Caco-2 (cell line): ENCODE data around the gene MT1X. TPM values are rescaled to one million over a fixed set of nuclear protein-coding genes. Genes with fewer than 3 reads are reported as not detected.

Source experiments
- BruUV-seq: library from RNA; stranded (reverse); fragments of 400-500 nt; replicated peaks from 2 replicates; lab custom pipeline; 2021; lab: Mats Ljungman, UMichigan
- CTCF ChIA-PET: fragments of 300-600 bp; sonication (Branson Sonifier 250); formaldehyde crosslinking; loops from one replicate; lab custom pipeline; 2022; ENCODE audit warnings: antibody characterized with exemption; lab: Charles Lee
- POLR2A ChIA-PET: fragments of 300-600 bp; sonication (Branson Sonifier 250); formaldehyde crosslinking; loops from one replicate; lab custom pipeline; 2022; ENCODE audit warnings: antibody characterized with exemption; lab: Charles Lee
- DNase-seq, 2 experiments: peaks; one replicate each; pipeline versions ENCODE4 v3.0.0 to v3.0.0-alpha.2; 2020 to 2022
- H3K27me3 ChIP-seq: replicated peaks from 2 replicates; pipeline ENCODE4 v1.6.0; 2011; ENCODE audit warnings: low read length; ENCODE audit not compliant: control insufficient read depth, insufficient read depth
- H3K36me3 ChIP-seq: 2 replicates; pipeline ENCODE4 v1.5.1; 2011; ENCODE audit warnings: low read length; ENCODE audit not compliant: control insufficient read depth, insufficient read depth
- H3K4me1 ChIP-seq: fragments of 250-450 bp; sonication (Bioruptor Pico); 2 replicates; pipeline ENCODE4 v1.5.1; 2020; ENCODE audit warnings: mild to moderate bottlenecking
- H3K4me3 ChIP-seq: 2 replicates; pipeline ENCODE4 v1.5.1; 2011; ENCODE audit warnings: low read depth, mild to moderate bottlenecking, control low read depth, low read length
- H3K9me3 ChIP-seq: fragments of 250-450 bp; sonication (Bioruptor Pico); 2 replicates; pipeline ENCODE4 v1.5.1; 2020; ENCODE audit warnings: mild to moderate bottlenecking, moderate library complexity
- H3K27ac Mint-ChIP-seq: one replicate; pipeline ENCODE4 v1.8.0; 2022; ENCODE audit warnings: mixed read lengths; ENCODE audit not compliant: unreplicated experiment
- H3K27me3 Mint-ChIP-seq: one replicate; pipeline ENCODE4 v1.8.0; 2022; ENCODE audit warnings: mixed read lengths; ENCODE audit not compliant: insufficient read depth, unreplicated experiment
- H3K36me3 Mint-ChIP-seq: one replicate; pipeline ENCODE4 v1.8.0; 2022; ENCODE audit warnings: mild to moderate bottlenecking, mixed read lengths; ENCODE audit not compliant: insufficient read depth, unreplicated experiment
- H3K4me1 Mint-ChIP-seq: one replicate; pipeline ENCODE4 v1.8.0; 2022; ENCODE audit warnings: low read depth, mixed read lengths; ENCODE audit not compliant: unreplicated experiment
- H3K4me3 Mint-ChIP-seq: one replicate; pipeline ENCODE4 v1.8.0; 2022; ENCODE audit warnings: mild to moderate bottlenecking, moderate library complexity, mixed read lengths; ENCODE audit not compliant: unreplicated experiment
- H3K9me3 Mint-ChIP-seq: one replicate; pipeline ENCODE4 v1.8.0; 2022; ENCODE audit warnings: mixed read lengths; ENCODE audit not compliant: unreplicated experiment
- intact Hi-C: fragments of 100-400 bp; cut with micrococcal nuclease; formaldehyde crosslinking; loops from one replicate; pipeline ENCODE4 v1.10.0; 2022; ENCODE audit not compliant: unreplicated experiment
- total RNA-seq: library from RNA; stranded (reverse); gene quantifications from 2 replicates; pipeline ENCODE4 v1.2.3, GENCODE V29; 2022
- TF ChIP-seq, protein P1 (sequence below), 2 experiments: fragments of 200-600 bp in 1 of 2; IDR thresholded peaks; 1 replicate in 1 of 2; 2 replicates in 1 of 2; pipeline versions ENCODE4 v1.5.1 to v1.8.0; 2011 to 2022; ENCODE audit warnings: antibody characterized with exemption in 1 of 2, control low read depth in 1 of 2, inconsistent platforms in 1 of 2, low read depth in 1 of 2, low read length in 1 of 2, mild to moderate bottlenecking in 1 of 2, moderate library complexity in 1 of 2; ENCODE audit not compliant: insufficient read depth in 1 of 2, severe bottlenecking in 1 of 2, unreplicated experiment in 1 of 2

The MT1X gene
- total RNA-seq, 1 experiment from 2014 or later, result 18.3 TPM

DNA sequence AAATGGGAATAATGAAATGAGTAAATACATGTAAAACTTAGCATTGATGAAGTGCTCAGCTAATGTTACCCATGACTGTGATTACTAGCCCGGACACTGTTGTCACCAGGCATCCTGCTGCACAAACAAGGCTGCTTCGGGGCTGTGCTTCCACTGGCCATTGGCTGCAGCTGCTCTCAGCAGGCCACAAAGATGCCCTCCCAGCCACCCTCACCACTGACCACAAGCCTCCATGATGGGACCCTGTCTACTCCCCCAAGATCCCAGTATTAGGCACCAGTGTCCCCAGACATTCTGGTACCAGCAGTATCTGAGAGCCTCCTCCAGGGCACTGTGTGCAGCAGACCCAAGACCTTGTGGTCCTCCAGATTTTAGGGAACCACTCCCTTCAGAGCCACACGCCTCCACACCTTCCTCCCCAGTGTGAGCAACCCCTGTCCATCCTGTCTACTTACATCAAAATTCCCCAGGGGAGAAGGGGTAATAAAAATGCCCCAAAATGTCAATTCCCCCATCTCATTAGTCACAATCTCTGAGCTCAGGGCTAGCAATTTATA is 28.0 kb downstream of the MT1X start:
- no peaks in the 10 kb centered on the region for H3K9me3 ChIP-seq
- Mint-ChIP-seq H3K4me1 (no peaks in the 10 kb centered on the region), H3K27me3 (peaks cover 8% of the 10 kb centered on the region), H3K9me3 (no peaks in the 10 kb centered on the region), H3K4me3 (no peak overlapping the region), H3K27ac (no peak overlapping the region), H3K36me3 (no peaks in the 10 kb centered on the region)
- no peak for DNase-seq
- no peaks in the 10 kb centered on the region for H3K4me1 ChIP-seq
- TF ChIP-seq, protein P1, sequence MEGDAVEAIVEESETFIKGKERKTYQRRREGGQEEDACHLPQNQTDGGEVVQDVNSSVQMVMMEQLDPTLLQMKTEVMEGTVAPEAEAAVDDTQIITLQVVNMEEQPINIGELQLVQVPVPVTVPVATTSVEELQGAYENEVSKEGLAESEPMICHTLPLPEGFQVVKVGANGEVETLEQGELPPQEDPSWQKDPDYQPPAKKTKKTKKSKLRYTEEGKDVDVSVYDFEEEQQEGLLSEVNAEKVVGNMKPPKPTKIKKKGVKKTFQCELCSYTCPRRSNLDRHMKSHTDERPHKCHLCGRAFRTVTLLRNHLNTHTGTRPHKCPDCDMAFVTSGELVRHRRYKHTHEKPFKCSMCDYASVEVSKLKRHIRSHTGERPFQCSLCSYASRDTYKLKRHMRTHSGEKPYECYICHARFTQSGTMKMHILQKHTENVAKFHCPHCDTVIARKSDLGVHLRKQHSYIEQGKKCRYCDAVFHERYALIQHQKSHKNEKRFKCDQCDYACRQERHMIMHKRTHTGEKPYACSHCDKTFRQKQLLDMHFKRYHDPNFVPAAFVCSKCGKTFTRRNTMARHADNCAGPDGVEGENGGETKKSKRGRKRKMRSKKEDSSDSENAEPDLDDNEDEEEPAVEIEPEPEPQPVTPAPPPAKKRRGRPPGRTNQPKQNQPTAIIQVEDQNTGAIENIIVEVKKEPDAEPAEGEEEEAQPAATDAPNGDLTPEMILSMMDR (IDR thresholded peaks at IDR 0.05; ENCODE audit: insufficient read depth in 1 of 2, low read depth in 1 of 2, low read length in 1 of 2, severe bottlenecking in 1 of 2, unreplicated experiment in 1 of 2), result no peak
- no peaks in the 10 kb centered on the region for H3K27me3 ChIP-seq
- ChIA-PET CTCF (no interaction called here), POLR2A (interaction anchor here (0.5 kb wide), 1 partner anchor 1418 kb away, joined by 6 read pairs; no protein-coding TSS in a partner anchor)
- no TSS peak for BruUV-seq
- H3K36me3 ChIP-seq, result no peaks in the 10 kb centered on the region
- no peak overlapping the region for H3K4me3 ChIP-seq
- intact Hi-C loops, result no loop called here

DNA sequence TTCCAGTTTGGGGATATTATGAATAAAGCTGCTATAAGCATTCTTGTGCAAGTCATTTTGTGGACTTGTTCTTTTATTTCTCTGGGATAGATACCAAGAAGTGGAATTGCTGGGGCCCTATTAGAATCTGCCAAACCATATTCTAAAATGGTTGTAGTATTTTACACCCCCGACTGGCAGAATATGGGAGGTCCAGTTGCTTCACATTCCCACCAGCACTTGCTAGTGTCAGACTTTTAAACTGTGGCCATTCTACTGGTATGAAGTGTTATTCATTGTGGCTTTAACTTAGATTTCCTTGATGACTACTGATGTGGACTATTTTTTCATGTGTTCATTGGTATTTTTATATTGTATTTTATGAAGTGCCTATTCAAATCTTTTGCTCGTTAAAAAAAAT is 29.6 kb downstream of the MT1X start:
- Mint-ChIP-seq H3K4me3 (no peak overlapping the region), H3K27ac (no peak overlapping the region), H3K9me3 (no peaks in the 10 kb centered on the region), H3K27me3 (peaks cover 8% of the 10 kb centered on the region), H3K4me1 (no peaks in the 10 kb centered on the region), H3K36me3 (no peaks in the 10 kb centered on the region)
- Histone ChIP-seq H3K9me3 (no peaks in the 10 kb centered on the region), H3K36me3 (no peaks in the 10 kb centered on the region), H3K27me3 (no peaks in the 10 kb centered on the region), H3K4me1 (no peaks in the 10 kb centered on the region), H3K4me3 (no peak overlapping the region)
- DNase-seq, result no peak
- intact Hi-C loops, result no loop called here
- ChIA-PET POLR2A (no interaction called here), CTCF (no interaction called here)
- TF ChIP-seq, protein P1 (IDR thresholded peaks at IDR 0.05; ENCODE audit: insufficient read depth in 1 of 2, low read depth in 1 of 2, low read length in 1 of 2, severe bottlenecking in 1 of 2, unreplicated experiment in 1 of 2), result no peak
- no TSS peak for BruUV-seq

DNA sequence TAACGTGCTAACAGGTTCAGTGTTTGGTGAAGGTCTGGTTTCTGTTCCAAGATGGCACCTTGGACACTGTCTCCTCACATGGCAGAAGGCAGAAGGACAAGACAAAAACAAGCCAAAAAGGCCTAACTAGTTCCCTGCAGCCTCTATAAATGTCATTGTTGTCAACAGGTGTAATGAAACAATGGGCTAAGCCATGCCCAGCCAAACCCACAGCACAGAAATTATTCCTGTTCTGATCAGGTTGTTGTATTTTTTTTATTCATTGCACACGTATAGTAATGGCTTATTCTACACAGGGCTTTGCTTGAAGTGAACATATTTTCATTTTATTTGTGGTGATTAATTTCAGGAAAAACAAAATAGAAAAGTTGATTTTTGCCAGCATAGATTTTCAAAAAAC is 31.5 kb downstream of the MT1X start:
- Mint-ChIP-seq H3K27ac (no peak overlapping the region), H3K9me3 (no peaks in the 10 kb centered on the region), H3K27me3 (peaks cover 8% of the 10 kb centered on the region), H3K4me3 (no peak overlapping the region), H3K36me3 (no peaks in the 10 kb centered on the region), H3K4me1 (no peaks in the 10 kb centered on the region)
- no peaks in the 10 kb centered on the region for H3K4me1 ChIP-seq
- ChIA-PET CTCF (no interaction called here), POLR2A (no interaction called here)
- no peaks in the 10 kb centered on the region for H3K27me3 ChIP-seq
- H3K4me3 ChIP-seq, result no peak overlapping the region
- no peaks in the 10 kb centered on the region for H3K9me3 ChIP-seq
- no peaks in the 10 kb centered on the region for H3K36me3 ChIP-seq
- DNase-seq, result no peak
- intact Hi-C loops, result no loop called here
- BruUV-seq, result no TSS peak
- TF ChIP-seq, protein P1 (IDR thresholded peaks at IDR 0.05; ENCODE audit: insufficient read depth in 1 of 2, low read depth in 1 of 2, low read length in 1 of 2, severe bottlenecking in 1 of 2, unreplicated experiment in 1 of 2), result no peak
